Midbrain (tissue), 1 donor: Measurements from ENCODE around the gene ZNF337.

ENCODE experiments used
- DNase-seq: peaks from one replicate; lab custom pipeline; 2025; lab: John Stamatoyannopoulos, UW

ZNF337 gene

GRCh38 chr20:25626779-25627178 is 69.9 kb downstream of the ZNF337 start:
- DNase-seq: no peak

GRCh38 chr20:25624500-25624939 is 72.1 kb downstream of the ZNF337 start:
- no peak for DNase-seq
